Stomach smooth muscle (tissue), 2 donors: ENCODE data around the gene THUMPD2.

Experiments used
- H3K27ac ChIP-seq: one replicate; pipeline ENCODE4 v1.7.0; 2013; ENCODE audit warnings: mild to moderate bottlenecking, low read length, inconsistent platforms
- H3K27me3 ChIP-seq, 2 donors: one replicate each; pipeline ENCODE4 v1.7.0; 2013; ENCODE audit warnings: low read length in 2 of 2; ENCODE audit not compliant: insufficient read depth in 2 of 2, control insufficient read depth in 1 of 2
- H3K36me3 ChIP-seq, 2 donors: one replicate each; pipeline ENCODE4 v1.7.0; 2013; ENCODE audit warnings: low read length in 2 of 2; ENCODE audit not compliant: control insufficient read depth in 2 of 2, insufficient read depth in 2 of 2
- H3K4me1 ChIP-seq: one replicate; pipeline ENCODE4 v1.7.0; 2013; ENCODE audit warnings: low read length; ENCODE audit not compliant: control insufficient read depth, insufficient read depth
- H3K4me3 ChIP-seq, 2 donors: one replicate each; pipeline ENCODE4 v1.7.0; 2013; ENCODE audit warnings: low read length in 2 of 2
- H3K9ac ChIP-seq, 2 donors: one replicate each; pipeline ENCODE4 v1.7.0; 2013; ENCODE audit warnings: low read length in 2 of 2, mild to moderate bottlenecking in 1 of 2
- H3K9me3 ChIP-seq, 2 donors: one replicate each; pipeline ENCODE4 v1.7.0; 2013; ENCODE audit warnings: low read length in 2 of 2; ENCODE audit not compliant: control insufficient read depth in 2 of 2
- donor health status: healthy.
- donor health status: Pancreatic carcinoma.

THUMPD2 gene

GRCh38 chr2:39704540-39704939 lies 74.5 kb downstream of the THUMPD2 start:
- Histone ChIP-seq H3K36me3 (no peaks in the 10 kb centered on the region), H3K9ac (no peak overlapping the region), H3K4me3 (no peak overlapping the region), H3K27me3 (no peaks in the 10 kb centered on the region), H3K9me3 (peaks cover 3 to 5% of the 10 kb centered on the region in 2 donors), H3K4me1 (no peaks in the 10 kb centered on the region), H3K27ac (no peak overlapping the region)

GRCh38 chr2:39703181-39703872 lies 75.7 kb downstream of the THUMPD2 start:
- H3K9ac ChIP-seq: no peak overlapping the region
- H3K4me3 ChIP-seq: no peak overlapping the region
- no peak overlapping the region for H3K27ac ChIP-seq
- no peaks in the 10 kb centered on the region for H3K27me3 ChIP-seq
- H3K4me1 ChIP-seq: no peaks in the 10 kb centered on the region
- H3K9me3 ChIP-seq: peaks cover 3 to 5% of the 10 kb centered on the region in 2 donors
- H3K36me3 ChIP-seq: no peaks in the 10 kb centered on the region

GRCh38 chr2:39701137-39701536 lies 77.9 kb downstream of the THUMPD2 start:
- no peak overlapping the region for H3K9ac ChIP-seq
- no peaks in the 10 kb centered on the region for H3K27me3 ChIP-seq
- peaks cover 10% of the 10 kb centered on the region for H3K4me1 ChIP-seq
- no peaks in the 10 kb centered on the region for H3K36me3 ChIP-seq
- H3K4me3 ChIP-seq: no peak overlapping the region
- no peak overlapping the region for H3K27ac ChIP-seq
- peaks cover 3 to 5% of the 10 kb centered on the region in 2 donors for H3K9me3 ChIP-seq

DNA sequence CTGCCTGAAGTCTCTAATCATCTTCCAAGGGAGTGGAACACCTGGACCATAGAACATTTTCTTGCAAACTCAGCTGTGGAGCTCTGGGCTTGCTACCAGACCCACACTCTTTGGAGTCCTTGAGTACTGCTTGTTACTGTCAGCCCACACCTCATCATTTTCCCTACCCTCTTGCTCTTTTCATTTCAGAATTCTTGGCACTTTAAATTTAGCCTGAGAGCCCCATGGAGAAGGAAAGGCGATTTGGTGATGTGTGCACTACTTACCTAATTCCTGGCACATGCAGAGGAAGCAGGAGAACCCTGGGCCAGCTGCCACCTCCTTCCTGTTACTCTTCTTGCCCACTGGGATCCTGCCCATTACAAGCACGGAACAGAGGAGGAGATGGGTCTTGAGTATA lies 81.6 kb downstream of the THUMPD2 start:
- peak overlapping the region; percentile 32 for H3K27ac ChIP-seq
- no peaks in the 10 kb centered on the region for H3K36me3 ChIP-seq
- H3K4me1 ChIP-seq: peaks cover 14% of the 10 kb centered on the region
- H3K9ac ChIP-seq: no peak overlapping the region
- H3K4me3 ChIP-seq: no peak overlapping the region
- peaks cover 3 to 5% of the 10 kb centered on the region in 2 donors for H3K9me3 ChIP-seq
- no peaks in the 10 kb centered on the region for H3K27me3 ChIP-seq

DNA sequence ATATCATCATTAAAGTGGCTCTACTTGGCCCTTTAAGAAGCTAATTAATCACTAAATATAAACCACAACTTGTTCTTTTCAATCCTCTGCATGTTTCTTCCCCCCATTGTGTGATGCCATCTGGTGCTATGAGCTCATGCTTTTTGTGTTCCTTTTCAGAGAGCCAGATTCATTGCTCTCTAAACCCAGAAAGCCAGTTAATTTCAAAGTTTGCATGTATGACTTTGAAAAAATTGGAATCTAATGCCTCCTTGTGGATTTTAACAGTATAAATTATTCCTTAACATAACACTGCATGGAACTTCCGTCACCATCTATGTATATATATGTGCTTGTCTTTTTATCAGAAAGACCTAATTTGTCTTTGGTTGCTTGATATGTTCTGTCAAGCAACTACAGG lies 82.2 kb downstream of the THUMPD2 start:
- Histone ChIP-seq H3K4me3 (no peak overlapping the region), H3K36me3 (no peaks in the 10 kb centered on the region), H3K27me3 (no peaks in the 10 kb centered on the region), H3K4me1 (peaks cover 14% of the 10 kb centered on the region), H3K9me3 (peaks cover 0 to 5% of the 10 kb centered on the region in 2 donors), H3K9ac (no peak overlapping the region), H3K27ac (peak overlapping the region; percentile 37)

DNA sequence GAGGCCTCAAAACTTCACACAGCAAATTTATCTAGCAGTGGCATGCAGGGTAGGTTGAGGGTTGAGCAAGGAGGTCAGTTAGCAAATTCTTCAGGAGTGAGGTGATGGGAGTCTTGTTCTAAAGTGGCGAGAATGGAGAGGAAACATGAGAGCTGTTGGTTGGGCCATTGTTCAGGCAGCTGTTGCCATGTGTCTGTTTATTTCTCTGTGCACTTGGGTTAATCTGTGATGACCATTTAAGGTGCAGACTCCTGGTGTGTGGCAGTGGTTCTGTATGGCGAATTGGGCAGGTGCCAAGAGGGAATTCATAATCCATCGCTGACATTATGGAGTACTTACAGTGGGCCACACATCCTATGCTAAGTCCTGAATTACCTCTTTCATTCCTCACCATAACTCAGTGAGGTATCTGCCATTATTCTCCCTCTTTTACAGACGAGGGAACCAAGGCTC lies 82.9 kb downstream of the THUMPD2 start:
- Histone ChIP-seq H3K27ac (peak overlapping the region; percentile 37), H3K9me3 (peaks cover 0 to under 1% of the 10 kb centered on the region in 2 donors), H3K36me3 (no peaks in the 10 kb centered on the region), H3K27me3 (no peaks in the 10 kb centered on the region), H3K4me3 (no peak overlapping the region), H3K9ac (no peak overlapping the region), H3K4me1 (peaks cover 14% of the 10 kb centered on the region)

DNA sequence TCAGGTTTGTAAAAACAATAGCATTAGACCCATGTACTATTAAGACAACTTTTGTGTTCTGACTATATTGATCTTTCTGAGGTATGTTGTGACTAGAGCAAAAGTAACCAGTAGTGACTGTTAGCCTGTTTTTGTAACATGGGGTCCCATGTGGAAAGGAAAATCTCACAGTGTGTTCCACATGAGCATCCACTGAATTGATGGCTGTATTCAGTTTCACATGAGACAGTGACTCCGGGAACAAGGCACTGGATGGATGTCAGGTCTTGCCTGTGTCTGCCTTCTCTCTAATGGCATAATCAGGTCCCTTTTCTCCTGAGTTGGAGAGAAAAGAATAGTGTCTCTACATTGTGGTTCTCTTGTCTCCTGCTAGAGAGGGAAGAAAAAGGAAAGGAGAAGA lies 85.8 kb downstream of the THUMPD2 start:
- H3K9ac ChIP-seq: no peak overlapping the region
- H3K27me3 ChIP-seq: no peaks in the 10 kb centered on the region
- H3K9me3 ChIP-seq: no peaks in the 10 kb centered on the region
- peaks cover 14% of the 10 kb centered on the region for H3K4me1 ChIP-seq
- no peak overlapping the region for H3K27ac ChIP-seq
- H3K36me3 ChIP-seq: no peaks in the 10 kb centered on the region
- H3K4me3 ChIP-seq: no peak overlapping the region

DNA sequence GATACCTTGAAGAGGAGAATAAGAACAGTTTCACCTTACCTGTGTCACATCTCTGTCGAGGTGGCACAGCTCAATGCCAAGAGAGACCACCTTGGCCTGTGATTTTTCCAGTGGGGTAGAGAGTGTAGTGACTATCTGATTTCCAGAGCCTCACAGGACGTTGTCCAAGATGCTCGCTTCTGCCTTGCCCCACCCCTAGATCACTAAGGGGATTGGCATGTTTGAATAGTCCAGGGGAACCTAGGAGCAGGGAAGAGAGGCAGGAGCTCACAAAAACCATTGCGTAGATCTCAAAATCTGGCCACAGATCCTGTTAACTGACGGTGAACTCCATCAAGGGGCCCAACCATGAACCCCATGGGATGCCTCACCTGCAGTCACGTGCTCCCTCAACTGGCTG lies 89.2 kb downstream of the THUMPD2 start:
- Histone ChIP-seq H3K4me3 (no peak overlapping the region), H3K4me1 (no peaks in the 10 kb centered on the region), H3K27ac (no peak overlapping the region), H3K27me3 (no peaks in the 10 kb centered on the region), H3K36me3 (no peaks in the 10 kb centered on the region), H3K9me3 (no peaks in the 10 kb centered on the region), H3K9ac (no peak overlapping the region)

GRCh38 chr2:39689272-39689841 lies 89.7 kb downstream of the THUMPD2 start:
- Histone ChIP-seq H3K9ac (no peak overlapping the region), H3K27ac (no peak overlapping the region), H3K9me3 (no peaks in the 10 kb centered on the region), H3K27me3 (no peaks in the 10 kb centered on the region), H3K4me3 (no peak overlapping the region), H3K36me3 (no peaks in the 10 kb centered on the region), H3K4me1 (no peaks in the 10 kb centered on the region)

GRCh38 chr2:39688181-39688580 lies 90.9 kb downstream of the THUMPD2 start:
- Histone ChIP-seq H3K9me3 (no peaks in the 10 kb centered on the region), H3K27me3 (no peaks in the 10 kb centered on the region), H3K4me1 (no peaks in the 10 kb centered on the region), H3K36me3 (no peaks in the 10 kb centered on the region), H3K4me3 (no peak overlapping the region), H3K9ac (no peak overlapping the region), H3K27ac (no peak overlapping the region)

- H3K27ac ChIP-seq: no peak overlapping the region
- H3K27me3 ChIP-seq: no peaks in the 10 kb centered on the region
- no peaks in the 10 kb centered on the region for H3K36me3 ChIP-seq
- no peaks in the 10 kb centered on the region for H3K9me3 ChIP-seq
- no peak overlapping the region for H3K4me3 ChIP-seq
- H3K9ac ChIP-seq: no peak overlapping the region
- H3K4me1 ChIP-seq: no peaks in the 10 kb centered on the region
Measured at GRCh38 chr2:39686456-39686855, 92.6 kb downstream of the THUMPD2 start.
